GM21515 (cell line): ENCODE measurements around the gene HDAC7.

Source experiments
- ATAC-seq: cut with Tn5 transposase; IDR thresholded peaks from one replicate; pipeline ENCODE4 v1.9.1; 2021; ENCODE audit not compliant: unreplicated experiment

HDAC7 gene

DNA sequence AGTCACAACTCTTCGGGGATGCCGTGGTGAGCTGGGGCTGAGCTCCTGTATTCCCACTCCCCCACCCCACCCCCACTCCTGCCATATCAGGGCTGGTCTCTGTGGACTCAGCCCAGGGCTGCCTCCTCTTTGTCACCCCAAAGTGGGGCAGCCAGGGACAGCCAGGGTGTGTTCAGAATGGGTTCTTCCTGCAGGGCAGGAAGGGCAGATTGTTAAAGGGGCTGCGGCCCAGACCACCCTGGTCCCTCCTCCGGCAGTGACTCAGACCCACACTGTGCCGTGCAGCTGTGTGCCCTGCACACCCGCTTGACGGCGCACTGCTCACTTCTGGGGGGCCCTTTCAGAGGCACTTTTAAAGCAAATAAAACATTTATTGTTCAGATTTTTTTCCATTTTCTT lies 37.3 kb downstream of the HDAC7 start:
- ATAC-seq = no peak

DNA sequence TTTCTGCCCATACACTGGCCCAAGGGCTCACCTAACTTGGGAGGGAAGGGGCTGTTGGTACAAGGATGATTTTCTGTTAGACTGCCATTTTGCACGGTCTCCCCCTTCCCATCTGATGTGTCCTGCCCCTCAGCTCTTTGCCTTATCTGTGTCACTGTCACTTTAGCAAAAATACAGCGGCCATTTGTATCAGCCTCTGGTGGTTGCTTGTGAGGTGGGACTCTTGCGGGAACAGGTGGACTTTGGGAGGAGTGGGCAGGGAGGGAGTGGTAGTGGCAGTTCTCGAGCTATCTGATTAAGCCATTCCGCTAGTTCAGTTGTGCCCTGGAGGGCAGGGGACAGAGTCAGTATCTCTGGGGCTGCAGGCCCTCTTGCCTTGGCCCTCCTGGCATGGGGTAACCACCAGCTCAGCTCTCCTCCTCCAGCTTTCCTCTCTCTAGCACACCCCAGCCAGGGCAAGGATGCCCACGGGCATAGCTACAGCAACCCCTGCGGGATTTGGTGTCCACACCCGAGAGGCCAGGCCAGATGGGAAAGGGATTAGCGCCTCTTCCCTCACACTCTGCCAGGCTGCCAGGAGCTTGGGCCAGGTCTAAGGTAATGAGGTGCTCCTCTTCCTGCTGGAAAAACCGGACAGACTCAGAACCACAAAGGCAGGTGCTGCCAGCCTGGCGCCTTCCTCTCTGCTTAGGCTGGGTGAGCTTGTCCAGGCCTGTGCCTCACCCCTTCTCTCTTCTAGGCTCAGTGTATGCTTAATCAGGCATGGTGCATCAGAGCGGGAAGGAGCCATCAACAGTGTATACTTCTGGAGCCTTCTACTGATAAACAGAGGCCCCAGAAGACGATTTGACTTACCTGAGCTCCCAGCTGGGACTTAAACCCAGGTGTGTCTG lies 38.0 kb downstream of the HDAC7 start:
- no peak for ATAC-seq

DNA sequence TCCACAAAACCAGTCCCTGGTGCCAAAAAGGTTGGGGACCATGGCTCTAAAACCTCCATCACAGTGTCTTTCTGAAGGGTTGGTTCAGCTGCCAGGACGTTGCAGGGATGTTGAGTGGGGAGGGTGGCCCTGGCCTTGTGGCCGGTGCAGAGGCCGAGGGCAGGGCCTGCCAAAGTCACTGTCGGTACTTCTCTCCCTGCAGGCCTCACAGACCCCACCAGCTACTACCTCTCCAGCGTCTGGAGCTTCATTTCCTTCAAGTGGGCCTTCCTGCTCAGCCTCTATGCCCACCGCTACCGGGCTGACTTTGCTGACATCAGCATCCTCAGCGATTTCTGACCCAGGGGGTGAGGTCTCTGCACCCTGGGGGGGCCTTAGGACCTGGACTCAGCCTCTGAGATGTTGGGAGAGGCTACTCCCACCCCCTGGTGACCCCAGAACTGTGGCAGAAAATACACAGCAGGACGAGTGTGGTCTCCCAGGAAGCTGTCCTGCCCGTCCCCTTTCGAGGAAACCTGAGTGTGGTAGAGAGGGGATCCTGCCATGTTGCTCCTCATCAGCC lies 39.7 kb downstream of the HDAC7 start:
- ATAC-seq = no peak

DNA sequence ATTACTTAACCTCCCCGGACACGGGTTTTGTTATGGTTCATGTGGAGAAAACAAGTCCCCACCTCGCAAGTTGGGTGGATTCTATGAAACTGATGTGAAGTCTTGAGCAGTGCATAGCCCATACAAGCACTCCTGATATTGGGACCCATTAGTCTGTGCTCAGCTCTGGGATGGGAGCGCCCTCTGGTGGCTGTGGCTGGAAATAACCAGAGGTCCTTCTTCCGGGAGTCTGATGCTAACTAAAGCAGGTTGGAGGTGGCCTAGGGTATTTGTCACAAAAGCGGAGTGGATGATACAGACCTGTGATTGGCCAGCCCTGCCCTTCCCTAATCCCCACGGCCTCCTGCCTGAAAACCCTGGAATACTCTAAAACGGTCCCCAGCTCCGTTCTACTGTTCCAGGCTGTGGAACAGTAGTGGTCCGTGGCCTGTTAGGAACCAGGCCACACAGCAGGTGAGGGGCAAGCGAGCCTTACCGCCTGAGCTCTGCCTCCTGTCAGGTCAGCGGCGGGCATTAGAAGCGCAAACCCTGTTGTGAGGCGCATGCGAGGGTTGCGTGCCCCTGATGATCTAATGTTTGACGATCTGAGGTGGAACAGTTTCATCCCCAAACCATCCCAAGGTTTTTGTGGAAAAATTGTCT lies 40.3 kb downstream of the HDAC7 start:
- peak; percentile 84 for ATAC-seq

DNA sequence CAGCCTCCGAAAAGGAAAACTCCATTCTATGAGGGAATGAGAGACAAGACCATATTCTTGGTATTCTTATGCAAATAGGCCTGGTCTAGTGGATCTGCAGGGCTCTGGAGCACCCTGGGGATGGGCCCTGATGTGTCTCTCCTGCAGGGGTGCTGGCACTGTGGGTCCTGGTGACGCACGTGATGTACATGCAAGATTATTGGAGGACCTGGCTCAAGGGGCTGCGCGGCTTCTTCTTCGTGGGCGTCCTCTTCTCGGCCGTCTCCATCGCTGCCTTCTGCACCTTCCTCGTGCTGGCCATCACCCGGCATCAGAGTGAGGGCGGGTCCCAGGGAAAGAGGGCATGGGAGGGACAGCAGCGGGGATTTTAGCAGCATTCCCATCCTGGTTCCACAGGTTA lies 40.8 kb downstream of the HDAC7 start:
- ATAC-seq = no peak

DNA sequence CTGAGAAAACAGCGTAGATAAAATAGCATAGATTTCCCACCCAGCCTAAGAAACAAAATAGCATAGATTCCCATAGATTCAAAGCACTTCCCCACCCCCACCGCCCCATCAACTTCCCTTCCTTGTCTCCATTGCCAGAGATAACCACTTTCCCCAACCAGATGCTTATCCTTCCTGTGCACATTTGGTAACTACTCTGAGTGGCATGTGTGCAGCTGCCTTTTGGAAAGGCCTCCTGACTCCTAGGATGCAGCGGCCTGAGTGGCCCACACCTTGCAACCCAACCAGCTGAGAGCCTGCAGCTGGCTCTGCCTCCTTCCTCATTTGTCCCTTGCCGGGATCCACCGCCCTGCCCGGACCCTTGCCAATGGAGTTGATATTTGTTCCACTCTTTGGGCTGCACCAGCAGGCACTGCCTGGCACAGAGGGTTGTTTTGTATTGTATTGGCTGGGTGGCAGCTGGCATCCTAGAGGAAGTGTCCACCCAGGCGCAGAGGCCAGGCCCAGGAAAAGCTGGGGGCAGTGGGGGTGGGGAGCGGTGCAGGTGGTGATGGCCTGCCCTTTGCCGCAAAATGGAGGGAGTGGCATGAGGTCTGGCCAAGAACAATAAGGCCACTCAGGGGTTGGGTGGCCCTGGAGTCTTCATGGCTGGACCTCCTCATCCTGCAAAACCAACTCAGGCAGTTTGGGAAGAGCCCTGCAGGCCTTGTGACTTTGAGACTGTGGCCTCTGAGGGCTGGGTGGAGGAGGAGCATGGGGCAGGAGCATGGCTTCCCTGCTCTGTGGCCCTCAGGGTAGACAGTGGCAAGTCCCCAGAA lies 41.8 kb downstream of the HDAC7 start:
- ATAC-seq = no peak

DNA sequence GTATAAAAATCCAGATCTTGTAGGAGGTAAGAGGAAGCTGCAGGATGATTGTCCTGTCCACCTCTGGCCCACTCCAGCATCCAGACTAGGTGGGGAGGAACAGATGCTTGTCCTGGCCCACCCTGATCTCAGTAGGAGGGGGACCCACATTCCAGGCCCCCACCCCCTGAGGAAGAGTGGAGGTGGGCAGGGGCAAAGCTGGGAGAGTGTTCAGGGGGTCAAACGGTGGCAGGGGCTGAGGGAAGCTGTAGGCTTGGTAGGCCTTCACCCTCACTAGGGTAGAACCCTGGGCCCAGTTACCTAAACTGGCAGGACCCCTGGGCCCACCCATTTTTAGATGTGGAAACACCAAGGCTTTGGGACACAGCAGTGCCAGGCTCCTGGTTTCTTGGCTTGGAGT lies 42.6 kb downstream of the HDAC7 start:
- ATAC-seq = no peak

DNA sequence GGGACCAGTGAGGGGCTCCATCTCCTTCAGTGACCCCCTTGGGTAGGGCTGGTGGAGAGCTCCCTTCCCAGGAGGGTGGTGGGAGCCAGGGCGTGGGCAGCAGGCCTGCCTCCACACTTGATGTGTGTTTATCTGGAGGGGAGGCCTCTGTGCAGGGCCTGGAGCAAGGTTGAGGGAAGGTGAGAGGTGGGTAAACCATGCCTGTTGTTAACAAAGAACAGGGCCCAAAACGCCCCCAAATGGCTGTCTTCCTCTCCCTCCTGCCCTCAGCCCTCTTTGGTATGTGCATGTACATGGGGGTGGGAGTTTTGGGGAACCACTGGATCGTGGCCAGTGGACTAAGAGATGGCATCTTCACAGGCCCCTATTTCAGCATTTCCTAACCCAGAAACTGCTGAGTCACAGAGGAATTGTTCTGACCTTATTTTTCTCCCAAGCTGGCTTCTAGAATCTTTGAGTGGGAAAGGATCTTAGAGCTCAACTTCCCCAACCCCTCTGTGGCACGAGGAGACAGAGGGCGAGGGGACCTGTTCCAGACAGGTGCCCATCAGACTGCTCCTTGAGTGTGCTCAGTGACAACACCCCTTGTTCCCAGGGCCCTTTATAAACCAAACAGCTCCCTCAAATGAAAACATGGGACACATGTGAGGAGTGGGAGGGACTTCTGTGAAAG lies 43.1 kb downstream of the HDAC7 start:
- no peak for ATAC-seq

DNA sequence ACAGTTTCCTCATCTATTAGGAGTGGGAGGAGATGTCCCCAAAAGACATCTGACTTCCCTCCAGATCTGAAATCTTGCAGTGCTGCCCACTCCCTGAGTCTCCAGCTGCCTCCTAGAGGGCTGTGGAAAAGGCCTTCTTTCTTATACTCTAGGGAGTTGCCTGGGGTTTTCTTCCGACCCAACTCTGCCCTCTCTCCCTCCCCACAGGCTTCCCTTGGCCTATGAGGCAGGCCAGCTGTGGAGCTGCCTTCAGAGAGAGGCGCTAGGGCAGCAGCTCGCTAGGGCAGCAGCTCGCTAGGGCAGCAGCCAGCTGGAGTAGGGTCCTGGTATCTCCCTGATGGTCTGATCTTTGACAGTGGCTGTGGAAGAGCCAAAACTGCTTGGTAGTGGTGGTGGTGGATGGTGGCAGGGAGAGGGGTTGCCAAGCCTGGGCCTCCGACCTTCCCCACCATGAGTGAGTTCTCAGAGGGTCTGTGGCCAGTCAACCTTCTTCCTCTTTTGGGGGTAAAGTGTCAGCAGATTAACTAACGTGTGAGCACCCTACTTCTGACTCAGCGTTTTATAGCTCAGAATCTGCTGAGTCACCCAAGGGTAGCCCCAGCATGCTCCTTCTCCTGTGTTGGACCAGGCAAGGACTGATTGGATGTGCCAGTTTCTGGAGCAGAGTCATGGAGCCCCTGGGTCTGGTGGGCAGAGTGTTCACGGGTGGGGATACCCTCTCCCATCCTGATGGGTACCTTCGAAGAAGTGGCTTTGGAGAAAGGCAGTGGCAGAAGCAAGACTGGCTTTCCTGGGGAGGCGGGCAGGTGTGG lies 44.4 kb downstream of the HDAC7 start:
- ATAC-seq = no peak

DNA sequence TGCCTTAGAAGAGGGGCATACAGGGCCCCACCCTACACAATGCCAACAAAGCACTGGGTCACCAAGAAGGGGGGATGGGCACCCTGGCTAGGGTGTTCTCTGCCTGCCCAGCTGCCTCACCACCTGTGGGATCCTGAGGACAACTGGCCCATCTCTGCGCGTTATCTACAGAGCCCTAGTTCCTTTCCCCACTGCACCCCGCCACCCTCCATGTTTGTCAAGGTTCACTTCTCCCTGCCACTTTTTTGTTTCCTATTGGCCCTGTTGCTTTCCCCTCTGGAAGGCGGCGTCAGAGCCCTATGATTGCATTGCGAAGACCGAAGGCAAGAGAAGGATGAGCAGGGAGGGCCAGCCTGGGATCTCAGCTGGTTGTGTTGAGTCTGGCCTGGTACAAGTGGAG lies 45.0 kb downstream of the HDAC7 start:
- ATAC-seq = no peak

DNA sequence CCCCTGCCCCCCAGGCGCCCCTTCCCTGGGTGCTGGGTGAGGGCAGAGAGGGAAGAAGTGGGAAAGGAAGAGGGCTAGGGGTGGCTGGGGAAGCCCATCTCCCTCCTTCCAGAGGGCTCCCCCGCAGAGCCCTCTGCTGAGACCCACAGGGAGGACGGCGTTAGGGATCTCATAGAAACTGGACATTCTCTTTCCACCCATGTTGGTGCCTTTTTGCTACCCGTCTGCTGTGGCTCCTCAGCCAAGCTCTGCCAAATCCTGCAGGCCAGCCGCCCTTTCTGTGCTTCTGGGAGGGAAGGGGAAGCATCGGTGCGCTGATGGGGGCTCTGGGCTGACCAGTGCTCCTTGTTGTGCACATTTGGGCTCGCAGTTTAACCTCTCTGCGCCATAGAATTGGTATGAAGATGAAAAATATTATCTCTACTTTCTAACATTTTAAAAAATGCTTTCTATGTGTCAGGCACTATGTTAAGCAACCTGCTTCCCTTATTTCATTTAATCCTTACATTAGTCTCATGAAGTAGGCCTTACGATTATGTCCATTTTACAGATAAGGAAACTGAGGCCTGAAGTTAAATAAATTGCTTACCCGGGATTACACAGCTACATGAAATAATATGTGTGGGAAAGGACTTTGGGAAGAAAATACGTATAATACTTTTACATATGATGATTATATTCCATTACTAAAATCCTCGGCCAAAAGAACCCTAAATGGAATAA lies 45.7 kb downstream of the HDAC7 start:
- no peak for ATAC-seq

DNA sequence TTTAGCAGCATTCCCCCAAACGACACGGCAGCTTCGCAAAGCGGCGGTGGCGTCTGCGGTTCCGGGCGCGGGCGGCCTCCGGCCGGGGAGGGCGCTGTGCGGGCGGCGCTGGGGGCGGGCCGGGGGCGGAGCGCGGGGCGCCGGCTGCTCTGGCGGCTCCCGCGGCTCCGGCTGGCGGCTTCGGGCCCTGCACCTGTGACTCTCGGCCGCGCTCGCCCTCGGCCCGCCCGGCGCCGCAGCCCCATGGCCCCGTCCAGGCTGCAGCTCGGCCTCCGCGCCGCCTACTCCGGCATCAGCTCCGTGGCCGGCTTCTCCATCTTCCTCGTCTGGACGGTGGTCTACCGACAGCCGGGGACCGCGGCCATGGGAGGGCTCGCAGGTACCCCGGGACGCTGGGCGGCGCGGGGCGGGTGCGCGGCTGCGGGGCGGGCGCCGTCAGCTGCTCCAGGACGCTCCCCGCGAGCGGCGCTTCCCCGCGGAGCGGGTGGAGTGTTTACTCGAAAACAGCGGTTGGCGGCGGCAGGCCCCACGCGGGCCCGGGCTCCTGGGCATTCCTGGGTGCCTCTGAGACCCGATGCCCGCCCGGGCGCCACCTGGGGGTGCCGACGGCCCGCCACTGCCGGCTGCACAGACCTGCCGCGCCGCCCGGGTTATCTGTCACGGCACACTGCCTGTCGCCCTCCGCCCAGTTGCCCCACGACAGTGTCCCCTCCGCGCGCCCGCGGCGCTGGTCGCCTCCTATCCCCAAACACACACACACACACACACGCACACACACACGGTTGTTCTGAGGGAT lies 46.4 kb downstream of the HDAC7 start, which contains the start of gene SLC48A1:
Gene SLC48A1, plus strand, starts transcription at position 177 of the 796 bp plus-strand sequence. Its CDS starts 67 bp downstream, at position 244.
- peak; percentile 87 for ATAC-seq

DNA sequence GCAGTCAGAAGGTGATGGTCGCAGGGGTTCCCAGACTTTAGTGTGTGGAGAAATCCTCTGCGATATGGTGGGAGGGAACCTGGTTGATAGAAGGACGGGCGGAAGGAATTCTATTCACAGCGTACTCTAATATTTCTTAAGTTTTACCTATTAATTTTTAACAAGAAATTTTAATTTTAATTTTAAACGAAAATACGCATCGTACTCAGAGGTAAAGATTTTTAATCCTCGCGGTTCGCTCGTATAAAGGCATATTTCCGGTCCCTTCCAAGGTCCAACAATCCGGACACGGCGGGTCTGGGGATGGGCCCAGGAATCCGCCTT lies 47.0 kb downstream of the HDAC7 start:
- ATAC-seq = no peak

DNA sequence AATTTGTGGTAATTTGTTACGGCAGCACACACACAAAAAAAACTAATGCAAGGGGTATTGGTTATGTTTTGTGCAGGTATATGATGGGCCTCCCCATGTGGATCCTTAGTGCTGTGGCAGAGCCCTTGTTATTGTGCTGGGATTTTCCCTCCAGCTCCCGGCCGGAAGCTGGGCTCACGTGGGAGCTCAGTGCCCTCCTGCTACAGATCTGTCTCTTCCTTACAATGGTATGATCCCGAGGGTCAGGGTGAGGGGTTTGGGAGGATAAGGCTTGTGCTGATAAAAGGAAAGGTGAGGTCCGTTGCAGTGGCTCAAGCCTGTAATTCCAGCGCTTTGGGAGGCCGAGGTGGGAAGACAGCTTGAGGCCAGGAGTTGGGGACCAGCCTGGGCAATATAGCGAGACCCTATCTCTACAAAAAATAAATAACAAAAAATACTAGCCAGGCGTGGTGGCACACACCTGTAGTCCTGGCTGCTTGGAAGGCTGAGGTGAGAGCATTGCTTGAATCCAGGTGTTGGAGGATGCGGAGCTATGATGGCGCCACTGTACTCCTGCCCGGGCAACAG lies 47.5 kb downstream of the HDAC7 start:
- ATAC-seq = no peak

DNA sequence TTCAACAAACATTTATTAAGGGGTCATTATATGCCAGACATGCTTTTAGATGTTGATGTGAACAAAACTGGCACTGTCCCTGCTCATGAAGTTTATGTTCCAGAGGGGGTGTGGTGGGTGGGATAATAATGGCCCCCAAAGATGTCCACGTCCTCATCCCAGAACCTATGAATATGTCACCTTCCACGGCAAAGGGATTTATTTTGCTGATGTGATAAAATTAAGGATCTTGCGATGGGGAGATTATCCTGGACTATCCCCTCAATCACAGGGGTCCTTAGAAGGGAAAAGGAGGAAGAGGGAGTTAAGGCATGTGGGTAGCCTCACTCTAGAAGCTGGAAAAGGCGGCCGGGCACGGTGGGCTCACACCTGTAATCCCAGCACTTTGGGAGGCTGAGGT lies 48.4 kb downstream of the HDAC7 start:
- no peak for ATAC-seq

DNA sequence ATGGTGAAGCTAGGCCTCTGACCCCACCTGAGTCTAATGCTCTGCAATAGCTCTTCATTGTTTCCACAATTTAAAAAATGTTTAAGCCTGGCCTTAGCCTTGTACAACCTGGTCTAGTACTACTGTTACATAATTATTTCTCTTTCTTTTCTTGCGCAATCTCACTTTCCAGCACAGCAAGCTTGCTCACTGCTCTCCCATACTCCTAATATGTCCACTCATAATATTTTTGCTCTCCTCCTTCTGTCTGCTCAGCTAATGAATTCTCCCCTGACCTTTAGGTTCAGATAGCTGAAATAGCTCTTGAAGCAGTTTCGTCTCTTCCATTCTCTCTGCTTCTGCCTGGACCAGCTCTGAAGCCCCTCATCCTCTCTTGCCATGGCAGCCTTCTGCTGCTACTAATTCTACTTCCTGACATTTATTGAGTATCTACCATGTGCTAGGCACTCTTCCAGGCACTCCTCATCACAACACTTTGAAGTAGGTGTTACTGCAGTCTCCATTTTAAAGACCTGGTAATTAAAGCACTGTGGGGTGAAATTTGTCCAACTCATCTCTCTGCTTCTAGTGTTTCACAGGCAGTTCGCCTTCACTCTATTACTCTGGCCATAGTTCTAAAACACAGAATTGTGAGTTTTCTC lies 49.5 kb downstream of the HDAC7 start:
- ATAC-seq = no peak

DNA sequence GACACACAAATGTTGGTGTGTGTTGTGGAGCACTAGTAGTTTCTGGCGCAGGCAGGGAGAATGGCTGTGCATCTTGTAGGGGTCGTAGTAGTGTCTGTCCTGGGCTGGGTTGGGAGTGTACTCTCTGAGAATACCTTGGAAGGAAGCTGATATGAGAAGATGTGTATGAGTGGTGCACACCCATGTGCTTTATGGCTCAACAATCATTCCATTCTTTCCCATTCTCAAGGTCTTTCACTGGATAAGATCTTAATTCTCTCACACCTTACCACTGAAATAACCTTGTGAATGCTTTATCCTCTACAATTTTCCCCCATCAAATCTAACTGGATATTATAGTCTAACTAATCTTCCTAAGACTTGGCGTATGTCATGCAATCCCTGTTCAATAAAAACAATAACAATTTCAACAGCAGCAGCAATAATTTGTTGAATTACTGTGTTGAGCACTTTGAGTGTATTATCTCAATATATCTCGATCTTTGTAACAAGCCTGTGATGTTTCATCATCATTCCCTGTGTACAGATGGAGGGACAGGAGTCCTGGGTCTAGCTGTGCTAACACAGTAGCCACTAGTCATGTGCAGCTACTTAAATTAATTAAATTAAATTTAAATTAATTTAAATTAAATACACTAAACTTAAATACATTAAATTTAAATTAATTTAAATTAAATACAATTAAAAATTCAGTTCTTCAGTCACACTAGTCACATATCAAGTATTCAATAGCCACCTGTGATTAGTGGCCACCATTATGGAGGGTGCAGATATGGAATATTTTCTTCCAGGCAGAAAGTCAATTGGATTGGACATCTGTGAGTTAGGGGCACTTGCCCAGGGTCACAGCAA lies 50.2 kb downstream of the HDAC7 start:
- no peak for ATAC-seq
